Right cardiac atrium (tissue), 5 donors: Measurements from ENCODE around the gene DNAH8. TPM values are rescaled to one million over a fixed set of nuclear protein-coding genes. Genes with fewer than 3 reads are reported as not detected.

Experiments used
- ATAC-seq, 2 donors: fragments of 200-7000 bp; cut with Tn5 transposase; one replicate each; pipeline versions ENCODE4 v1.8.0 to v1.9.1; 2020; ENCODE audit warnings: moderate library complexity in 2 of 2, mild to moderate bottlenecking in 1 of 2
- DNase-seq, 3 donors: peaks; one replicate each; pipeline ENCODE4 v3.0.0-alpha.2; 2020
- H3K27ac ChIP-seq: one replicate; pipeline ENCODE4 v1.5.1; 2013; ENCODE audit warnings: mild to moderate bottlenecking, low read length, control low read depth, moderate library complexity
- H3K27me3 ChIP-seq: one replicate; pipeline ENCODE4 v1.6.1; 2013; ENCODE audit not compliant: control insufficient read depth, insufficient read depth
- H3K4me1 ChIP-seq: one replicate; pipeline ENCODE4 v1.6.1; 2013; ENCODE audit warnings: low read length; ENCODE audit not compliant: control insufficient read depth, insufficient read depth
- H3K4me3 ChIP-seq: one replicate; pipeline ENCODE4 v1.5.1; 2013; ENCODE audit warnings: low read length, control low read depth
- H3K9me3 ChIP-seq: one replicate; pipeline ENCODE4 v1.6.1; 2013; ENCODE audit warnings: low read length; ENCODE audit not compliant: control insufficient read depth
- WGBS: extraction: QIAGEN DNeasy Blood & Tissue Kit; methylation state at CpG from one replicate; pipeline ENCODE4 v1.1.7; 2013; 5-methylcytosine and 5-hydroxymethylcytosine counted together
- intact Hi-C, 4 donors: fragments of 100-400 bp; cut with DNase I; formaldehyde crosslinking; loops; one replicate each; pipeline versions ENCODE4 v1.11.0 to v1.14.0; 2022 to 2023
- polyA plus RNA-seq: library from polyadenylated mRNA; stranded (reverse); fragments of 200-250 nt; gene quantifications from one replicate; pipeline ENCODE4 v1.2.3, GENCODE V29; 2013
- total RNA-seq, 4 donors: library from RNA; stranded (reverse); fragmentation: NEBNext Ultra II Directional; extraction: Animal tissue kit (Norgen Biotek cat#: 25700); gene quantifications; one replicate each; pipeline ENCODE4 v1.2.1, GENCODE V29; 2021
- donor health status: healthy with polysubstance abuse.
- donor health status: DM: no; HTN: yes; CAD: no.
- donor health status: DM: no; HTN: no; CAD: no.
- donor health status: DM: no; HTN: yes; CAD: no; lungs with severe emphysema.
- donor health status: DM: yes; HTN: yes; CAD: no.

DNAH8 gene
- total and polyA plus RNA-seq, 5 donors, result not detected

GRCh38 chr6:38802497-38802896, 87.4 kb downstream of the DNAH8 start:
- Histone ChIP-seq H3K27me3 (peaks cover 2% of the 10 kb centered on the region), H3K27ac (no peak overlapping the region), H3K4me3 (no peak overlapping the region), H3K9me3 (no peaks in the 10 kb centered on the region), H3K4me1 (no peaks in the 10 kb centered on the region)
- no peak for ATAC-seq
- no peak for DNase-seq
- intact Hi-C loops, result no loop called here

- peaks cover 2% of the 10 kb centered on the region for H3K27me3 ChIP-seq
- no peaks in the 10 kb centered on the region for H3K9me3 ChIP-seq
Measured at GRCh38 chr6:38803129-38803528, 88.0 kb downstream of the DNAH8 start.

GRCh38 chr6:38804358-38804757, 89.2 kb downstream of the DNAH8 start:
- 69% methylated on average over 4 of the region's 4 CpGs for WGBS

More at GRCh38 chr6:38803129-38803528, 88.0 kb downstream of the DNAH8 start:
- ATAC-seq (no peak), DNase-seq (no peak)
- Histone ChIP-seq H3K27ac (no peak overlapping the region), H3K4me3 (no peak overlapping the region), H3K4me1 (no peaks in the 10 kb centered on the region)
- intact Hi-C loops, result no loop called here
- WGBS, result 74% methylated on average over 3 of the region's 3 CpGs

GRCh38 chr6:38805127-38805655, 90.1 kb downstream of the DNAH8 start:
- Histone ChIP-seq H3K4me1 (no peaks in the 10 kb centered on the region), H3K4me3 (no peak overlapping the region), H3K27ac (no peak overlapping the region), H3K27me3 (peaks cover 2% of the 10 kb centered on the region), H3K9me3 (no peaks in the 10 kb centered on the region)
- 68% methylated on average over 4 of the region's 4 CpGs for WGBS
- no peak for ATAC-seq
- no peak for DNase-seq
- intact Hi-C loops, result no loop called here

More at GRCh38 chr6:38804358-38804757, 89.2 kb downstream of the DNAH8 start:
- Histone ChIP-seq H3K4me3 (no peak overlapping the region), H3K4me1 (no peaks in the 10 kb centered on the region), H3K9me3 (no peaks in the 10 kb centered on the region), H3K27me3 (peaks cover 2% of the 10 kb centered on the region), H3K27ac (no peak overlapping the region)
- ATAC-seq (no peak), DNase-seq (no peak)
- intact Hi-C loops, result no loop called here

- ATAC-seq (no peak), DNase-seq (no peak)
- no peak overlapping the region for H3K4me3 ChIP-seq
- WGBS, result 46% methylated on average over 2 of the region's 2 CpGs
- intact Hi-C loops, result no loop called here
- no peak overlapping the region for H3K27ac ChIP-seq
- peaks cover 2% of the 10 kb centered on the region for H3K27me3 ChIP-seq
- H3K9me3 ChIP-seq, result no peaks in the 10 kb centered on the region
- no peaks in the 10 kb centered on the region for H3K4me1 ChIP-seq
Measured at GRCh38 chr6:38805692-38806091, 90.6 kb downstream of the DNAH8 start.

GRCh38 chr6:38806271-38806670, 91.2 kb downstream of the DNAH8 start:
- no peaks in the 10 kb centered on the region for H3K9me3 ChIP-seq
- DNase-seq (no peak), ATAC-seq (no peak)
- H3K27ac ChIP-seq, result no peak overlapping the region
- H3K4me3 ChIP-seq, result no peak overlapping the region
- intact Hi-C loops, result no loop called here
- 47% methylated on average over 2 of the region's 2 CpGs for WGBS
- peaks cover 2% of the 10 kb centered on the region for H3K27me3 ChIP-seq
- H3K4me1 ChIP-seq, result no peaks in the 10 kb centered on the region

- WGBS, result 84% methylated on average over 3 of the region's 3 CpGs
- Histone ChIP-seq H3K27ac (no peak overlapping the region), H3K4me1 (no peaks in the 10 kb centered on the region), H3K27me3 (peaks cover 2% of the 10 kb centered on the region), H3K4me3 (no peak overlapping the region), H3K9me3 (no peaks in the 10 kb centered on the region)
- DNase-seq (no peak), ATAC-seq (no peak)
- intact Hi-C loops, result no loop called here
Measured at GRCh38 chr6:38806833-38807232, 91.7 kb downstream of the DNAH8 start.

- ATAC-seq, result no peak
- peaks cover 2% of the 10 kb centered on the region for H3K27me3 ChIP-seq
- intact Hi-C loops, result no loop called here
- H3K9me3 ChIP-seq, result no peaks in the 10 kb centered on the region
- H3K4me3 ChIP-seq, result no peak overlapping the region
- no peak for DNase-seq
- no peak overlapping the region for H3K27ac ChIP-seq
- no peaks in the 10 kb centered on the region for H3K4me1 ChIP-seq
- 76% methylated on average over 3 of the region's 3 CpGs for WGBS
Measured at GRCh38 chr6:38808039-38808438, 92.9 kb downstream of the DNAH8 start.

- Histone ChIP-seq H3K4me3 (no peak overlapping the region), H3K27ac (no peak overlapping the region), H3K4me1 (no peaks in the 10 kb centered on the region), H3K27me3 (no peaks in the 10 kb centered on the region), H3K9me3 (no peaks in the 10 kb centered on the region)
- intact Hi-C loops, result no loop called here
- 30% methylated on average over 5 of the region's 5 CpGs for WGBS
- no peak for ATAC-seq
- no peak for DNase-seq
Measured at GRCh38 chr6:38813041-38813823, 98.1 kb downstream of the DNAH8 start.

GRCh38 chr6:38814761-38815160, 99.7 kb downstream of the DNAH8 start:
- DNase-seq (no peak), ATAC-seq (no peak)
- H3K27me3 ChIP-seq, result no peaks in the 10 kb centered on the region

GRCh38 chr6:38815250-38815649, 100.1 kb downstream of the DNAH8 start:
- ATAC-seq (no peak), DNase-seq (no peak)
- Histone ChIP-seq H3K4me3 (no peak overlapping the region), H3K9me3 (no peaks in the 10 kb centered on the region), H3K4me1 (no peaks in the 10 kb centered on the region), H3K27ac (no peak overlapping the region), H3K27me3 (no peaks in the 10 kb centered on the region)
- intact Hi-C loops, result no loop called here
- 84% methylated on average over 8 of the region's 8 CpGs for WGBS

More at GRCh38 chr6:38814761-38815160, 99.7 kb downstream of the DNAH8 start:
- Histone ChIP-seq H3K27ac (no peak overlapping the region), H3K9me3 (no peaks in the 10 kb centered on the region), H3K4me1 (no peaks in the 10 kb centered on the region), H3K4me3 (no peak overlapping the region)
- intact Hi-C loops, result no loop called here
- 68% methylated on average over 5 of the region's 5 CpGs for WGBS
